Ovary (tissue), 9 donors: ENCODE data around the gene SLC35G4. TPM values are rescaled to one million over a fixed set of nuclear protein-coding genes. Genes with fewer than 3 reads are reported as not detected.

ENCODE experiments used
- DNase-seq, 5 donors: peaks; one replicate each; pipeline ENCODE4 v3.0.0-alpha.2; 2019 to 2020
- H3K27ac ChIP-seq, 2 donors: fragments of 200-600 bp; one replicate each; pipeline versions ENCODE4 v1.5.1 to v1.8.0; 2019 to 2022
- H3K27me3 ChIP-seq: fragments of 200-600 bp; one replicate; pipeline ENCODE4 v1.8.0; 2022
- H3K36me3 ChIP-seq: fragments of 200-600 bp; sonication (generic); one replicate; pipeline ENCODE4 v1.5.1; 2019
- H3K4me1 ChIP-seq: one replicate; pipeline ENCODE4 v1.8.1; 2013; ENCODE audit warnings: mild to moderate bottlenecking, moderate library complexity; ENCODE audit not compliant: insufficient read depth
- H3K4me3 ChIP-seq: fragments of 200-600 bp; sonication (generic); one replicate; pipeline ENCODE4 v1.5.1; 2017
- H3K9me3 ChIP-seq, 2 donors: fragments of 200-600 bp in 1 of 2; sonication (generic) in 1 of 2; one replicate each; pipeline versions ENCODE4 v1.5.1 to v1.8.1; 2013 to 2019; ENCODE audit warnings: mild to moderate bottlenecking in 1 of 2, moderate library complexity in 1 of 2
- CTCF ChIP-seq, 3 donors: fragments of 450-650 bp in 2 of 3; fragments of 200-600 bp in 1 of 3; IDR thresholded peaks; one replicate each; pipeline versions ENCODE4 v1.5.1 to v1.8.0; 2016 to 2022; ENCODE audit warnings: antibody characterized with exemption in 3 of 3, mild to moderate bottlenecking in 1 of 3
- EP300 ChIP-seq: sonication (generic); formaldehyde crosslinking; IDR thresholded peaks from one replicate; pipeline ENCODE4 v1.6.1; 2017; ENCODE audit warnings: antibody characterized with exemption
- POLR2A ChIP-seq: fragments of 450-650 bp; IDR thresholded peaks from one replicate; pipeline ENCODE4 v1.6.1; 2017; ENCODE audit warnings: antibody characterized with exemption, mild to moderate bottlenecking, moderate library complexity
- WGBS, 3 donors: extraction: QIAGEN DNeasy Blood & Tissue Kit in 1 of 3; methylation state at CpG; one replicate each; pipeline versions ENCODE4 v1.1.5 to v1.1.7; 2013 to 2017; 5-methylcytosine and 5-hydroxymethylcytosine counted together
- intact Hi-C, 4 donors: fragments of 100-400 bp; cut with DNase I; formaldehyde crosslinking; loops; one replicate each; pipeline versions ENCODE4 v1.11.0 to v1.15.1; 2022 to 2023
- polyA plus RNA-seq, 2 donors: library from polyadenylated mRNA; stranded (reverse); fragments of 200-250 nt in 1 of 2; fragments of 350-450 nt in 1 of 2; fragmentation: Illumina TruSeq in 1 of 2; extraction: RNeasy Lipid Tissue Mini Kit (QIAGEN cat#74804) in 1 of 2; gene quantifications; one replicate each; pipeline ENCODE4 v1.2.3, GENCODE V29; 2013 to 2014
- total RNA-seq, 7 donors: library from RNA; depleted of rRNA in 2 of 7; stranded (reverse); fragments of >200 nt in 2 of 7; fragmentation: NEBNext Ultra II Directional in 3 of 7; extraction: Animal tissue kit (Norgen Biotek cat#: 25700) in 3 of 7; gene quantifications; one replicate each; pipeline versions ENCODE4 v1.1.0 to v1.2.4, GENCODE V29; 2016 to 2023
- donor health status: DM: no; HTN: no; CAD: no; lungs with moderate emphysema.
- donor health status: DM: no; HTN: no; CAD: no.
- donor health status: Bipolar disorder and iron deficiency.
- donor health status: DM: yes; HTN: yes; CAD: no.
- donor health status: DM: no; HTN: no; CAD: no.
- donor health status: DM: yes; HTN: yes; CAD: no.

The SLC35G4 gene
- total and polyA plus RNA-seq, 9 donors, result not detected

- Histone ChIP-seq H3K4me3 (no peak overlapping the region), H3K9me3 (no peaks in the 10 kb centered on the region), H3K4me1 (no peaks in the 10 kb centered on the region), H3K36me3 (no peaks in the 10 kb centered on the region), H3K27ac (no peak overlapping the region), H3K27me3 (no peaks in the 10 kb centered on the region)
- DNase-seq, result no peak
- intact Hi-C loops, result loop anchor here in 1 of 4 donors (2.0 kb wide), 1 partner anchor 43 kb away; no protein-coding TSS in a partner anchor
- WGBS, 3 donors, result 62 to 66% (median 64%) methylated on average over 7 of the region's 7 CpGs
- TF ChIP-seq CTCF (IDR thresholded peaks at IDR 0.05) (no peak), POLR2A (no peak), EP300 (no peak)
These were observed 31.9 kb upstream of the SLC35G4 start for GRCh38 chr18:11577271-11578112.

GRCh38 chr18:11578799-11579198, 30.6 kb upstream of the SLC35G4 start:
- Histone ChIP-seq H3K27ac (no peak overlapping the region), H3K4me1 (no peaks in the 10 kb centered on the region), H3K4me3 (no peak overlapping the region), H3K27me3 (no peaks in the 10 kb centered on the region), H3K36me3 (no peaks in the 10 kb centered on the region), H3K9me3 (no peaks in the 10 kb centered on the region)
- no peak for TF ChIP-seq CTCF (IDR thresholded peaks at IDR 0.05)
- no peak for TF ChIP-seq EP300
- TF ChIP-seq POLR2A, result no peak
- intact Hi-C loops, result loop anchor here in 1 of 4 donors (2.0 kb wide), 1 partner anchor 44 kb away; no protein-coding TSS in a partner anchor
- WGBS, 3 donors, result 69 to 75% (median 72%) methylated on average over 3 of the region's 3 CpGs
- DNase-seq, result no peak

- Histone ChIP-seq H3K4me1 (no peaks in the 10 kb centered on the region), H3K27ac (no peak overlapping the region), H3K36me3 (no peaks in the 10 kb centered on the region), H3K27me3 (no peaks in the 10 kb centered on the region), H3K9me3 (no peaks in the 10 kb centered on the region), H3K4me3 (no peak overlapping the region)
- WGBS, 3 donors, result 93 to 96% (median 94%) methylated on average over 15 of the region's 15 CpGs
- intact Hi-C loops, result loop anchor here in 1 of 4 donors (2.0 kb wide), 1 partner anchor 45 kb away; no protein-coding TSS in a partner anchor
- TF ChIP-seq CTCF (IDR thresholded peaks at IDR 0.05), result no peak
- TF ChIP-seq EP300, result no peak
- no peak for TF ChIP-seq POLR2A
- no peak for DNase-seq
These were observed 29.5 kb upstream of the SLC35G4 start for GRCh38 chr18:11579916-11580315.

DNA sequence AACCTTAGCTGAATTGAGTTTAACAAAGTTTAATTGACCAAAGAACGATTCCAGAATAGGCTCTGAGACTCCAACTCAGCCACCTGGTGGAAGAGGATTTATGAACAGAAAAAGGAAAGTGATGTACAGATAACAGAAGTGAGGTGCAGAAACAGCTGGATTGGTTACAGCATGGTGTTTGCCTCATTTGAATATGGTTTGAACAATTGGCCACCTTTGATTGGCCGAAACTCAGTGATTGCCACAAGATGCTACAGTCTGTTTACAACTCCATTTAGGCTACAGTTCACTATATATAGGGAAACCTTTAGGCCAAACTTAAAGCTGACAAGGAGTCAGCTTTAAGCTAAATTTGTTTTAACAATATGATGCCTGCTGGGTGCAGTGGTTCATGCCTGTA, 28.1 kb upstream of the SLC35G4 start:
- Histone ChIP-seq H3K9me3 (no peaks in the 10 kb centered on the region), H3K4me1 (no peaks in the 10 kb centered on the region), H3K4me3 (no peak overlapping the region), H3K36me3 (no peaks in the 10 kb centered on the region), H3K27ac (no peak overlapping the region), H3K27me3 (no peaks in the 10 kb centered on the region)
- 67 to 71% (median 68%) methylated on average over 2 of the region's 2 CpGs for WGBS, 3 donors
- DNase-seq, result no peak
- intact Hi-C loops, result no loop called here
- TF ChIP-seq POLR2A, result no peak
- no peak for TF ChIP-seq EP300
- TF ChIP-seq CTCF (IDR thresholded peaks at IDR 0.05), result no peak
